Measurements from ENCODE around the gene LDLRAD4.

- TF ChIP-seq CTCF (conservative IDR thresholded peaks at IDR 0.05; ENCODE audit: low read depth, low read length) (no peak), EZH2 (IDR thresholded peaks at IDR 0.05; ENCODE audit: low read length, unreplicated experiment) (no peak), EZH2phosphoT487 (IDR thresholded peaks at IDR 0.05; ENCODE audit: borderline replicate concordance, low read length) (no peak)
Observed at GRCh38 chr18:13576598-13576997, 358.0 kb downstream of the LDLRAD4 start.
